ENCODE measurements around the gene PRKD2.
A peak's percentile ranks its signal among the peaks of the same experiment; 100 is the strongest.
"Not testable (repeated sequence)": the region's sequence is repeated elsewhere in the genome, so short reads cannot be mapped to it uniquely, and the experiment has no call there.

Gene PRKD2

GRCh38 chr19:46717034-46717715, at the start of gene PRKD2:
Gene PRKD2 (minus strand): TSS chr19:46717114. CDS start chr19:46716370, 744 bp downstream.
- DNase-seq (ENCODE audit: low spot score): peak; percentile 97
- no peak for TF ChIP-seq CTCF (IDR thresholded peaks at IDR 0.05; ENCODE audit: borderline replicate concordance, control extremely low read depth, extremely low read depth, insufficient read depth, missing control alignments)
- in situ Hi-C loops (cut with MboI; ENCODE audit: low sequenced_read_pairs, unreplicated experiment): no loop called here

- in situ Hi-C loops (cut with MboI; ENCODE audit: low sequenced_read_pairs, unreplicated experiment): loop anchor here (10.0 to 25.0 kb wide), 2 partner anchors 80 to 222 kb away; no protein-coding TSS in a partner anchor
- TF ChIP-seq CTCF (IDR thresholded peaks at IDR 0.05; ENCODE audit: borderline replicate concordance, control extremely low read depth, extremely low read depth, insufficient read depth, missing control alignments): no peak
- no peak for DNase-seq (ENCODE audit: low spot score)
Observed at GRCh38 chr19:46764817-46765291, 47.9 kb upstream of the PRKD2 start.

GRCh38 chr19:46762245-46762890, 45.5 kb upstream of the PRKD2 start:
- DNase-seq (ENCODE audit: low spot score): no peak
- in situ Hi-C loops (cut with MboI; ENCODE audit: low sequenced_read_pairs, unreplicated experiment): loop anchor here (10.0 to 25.0 kb wide), 2 partner anchors 82 to 225 kb away; no protein-coding TSS in a partner anchor
- TF ChIP-seq CTCF (IDR thresholded peaks at IDR 0.05; ENCODE audit: borderline replicate concordance, control extremely low read depth, extremely low read depth, insufficient read depth, missing control alignments): no peak

GRCh38 chr19:46761418-46761831, 44.5 kb upstream of the PRKD2 start:
- in situ Hi-C loops (cut with MboI; ENCODE audit: low sequenced_read_pairs, unreplicated experiment): loop anchor here (10.0 to 25.0 kb wide), 2 partner anchors 83 to 226 kb away; no protein-coding TSS in a partner anchor
- no peak for DNase-seq (ENCODE audit: low spot score)
- TF ChIP-seq CTCF (IDR thresholded peaks at IDR 0.05; ENCODE audit: borderline replicate concordance, control extremely low read depth, extremely low read depth, insufficient read depth, missing control alignments): no peak

GRCh38 chr19:46760897-46761296, 44.0 kb upstream of the PRKD2 start:
- DNase-seq (ENCODE audit: low spot score): not testable (repeated sequence)
- in situ Hi-C loops (cut with MboI; ENCODE audit: low sequenced_read_pairs, unreplicated experiment): loop anchor here (10.0 to 25.0 kb wide), 2 partner anchors 84 to 226 kb away; no protein-coding TSS in a partner anchor

- in situ Hi-C loops (cut with MboI; ENCODE audit: low sequenced_read_pairs, unreplicated experiment): loop anchor here (10.0 to 25.0 kb wide), 2 partner anchors 84 to 227 kb away; no protein-coding TSS in a partner anchor
- no peak for TF ChIP-seq CTCF (IDR thresholded peaks at IDR 0.05; ENCODE audit: borderline replicate concordance, control extremely low read depth, extremely low read depth, insufficient read depth, missing control alignments)
- DNase-seq (ENCODE audit: low spot score): no peak
Observed at GRCh38 chr19:46760363-46760762, 43.4 kb upstream of the PRKD2 start.
